Mononuclear cell (primary cell): ENCODE results near the gene OR9Q1. TPM values are rescaled to one million over a fixed set of nuclear protein-coding genes. Genes with fewer than 3 reads are reported as not detected.

Experiments
- H3K27me3 ChIP-seq: 2 replicates; pipeline ENCODE4 v1.6.0; 2011; ENCODE audit warnings: low read length, control low read depth; ENCODE audit not compliant: insufficient read depth
- H3K4me1 ChIP-seq: 2 replicates; pipeline ENCODE4 v1.5.1; 2011; ENCODE audit warnings: mild to moderate bottlenecking, low read length, control low read depth; ENCODE audit not compliant: insufficient read depth
- H3K4me3 ChIP-seq: 2 replicates; pipeline ENCODE4 v1.5.1; 2011; ENCODE audit warnings: mild to moderate bottlenecking, low read length, moderate library complexity
- H3K9me3 ChIP-seq: 2 replicates; pipeline ENCODE4 v1.5.1; 2011; ENCODE audit warnings: low read depth, mild to moderate bottlenecking, control low read depth, low read length
- total RNA-seq: library from RNA; depleted of rRNA; stranded (reverse); fragments of >200 nt; gene quantifications from one replicate; pipeline ENCODE4 v1.2.3, GENCODE V29; 2012

OR9Q1 gene
- total RNA-seq, 1 donor: not detected

GRCh38 chr11:58216476-58216875 lies 192.8 kb downstream of the OR9Q1 start:
- no peaks in the 10 kb centered on the region for H3K27me3 ChIP-seq
- H3K4me1 ChIP-seq: no peaks in the 10 kb centered on the region
- no peak overlapping the region for H3K4me3 ChIP-seq
- H3K9me3 ChIP-seq: no peaks in the 10 kb centered on the region

- H3K4me3 ChIP-seq: no peak overlapping the region
- no peaks in the 10 kb centered on the region for H3K27me3 ChIP-seq
- H3K9me3 ChIP-seq: no peaks in the 10 kb centered on the region
- H3K4me1 ChIP-seq: no peaks in the 10 kb centered on the region
Measured at GRCh38 chr11:58222721-58223120, 199.0 kb downstream of the OR9Q1 start.

- no peaks in the 10 kb centered on the region for H3K4me1 ChIP-seq
- H3K4me3 ChIP-seq: no peak overlapping the region
- H3K9me3 ChIP-seq: no peaks in the 10 kb centered on the region
- no peaks in the 10 kb centered on the region for H3K27me3 ChIP-seq
Measured at GRCh38 chr11:58227956-58228615, 204.4 kb downstream of the OR9Q1 start.

Other genes with a start within 250 kb of the OR9Q1 start
- not detected for gene OR6Q1, start 7.1 kb downstream of the OR9Q1 start, total RNA-seq
- gene OR9I1, start 101.6 kb downstream of the OR9Q1 start, total RNA-seq: not detected
- gene OR9Q2, start 165.2 kb downstream of the OR9Q1 start, total RNA-seq: not detected
- gene OR1S2, start 180.3 kb downstream of the OR9Q1 start, total RNA-seq: not detected
- not detected for gene OR1S1, start 188.8 kb downstream of the OR9Q1 start, total RNA-seq
- gene OR10Q1, start 205.0 kb downstream of the OR9Q1 start, total RNA-seq: not detected
- gene OR10W1, start 244.4 kb downstream of the OR9Q1 start, total RNA-seq: not detected